GM10266 (cell line): ENCODE results near the gene KRT84.

Source experiments
- DNase-seq: peaks from one replicate; pipeline ENCODE4 v3.0.0; 2012; ENCODE audit errors: extremely low spot score
- CTCF ChIP-seq: IDR thresholded peaks from 2 replicates; pipeline ENCODE4 v1.5.1; 2012; ENCODE audit warnings: mild to moderate bottlenecking, low read depth; ENCODE audit not compliant: control insufficient read depth, insufficient read depth; ENCODE audit errors: missing control alignments

KRT84 gene

GRCh38 chr12:52395761-52396434, 10.4 kb upstream of the KRT84 start:
- TF ChIP-seq CTCF: no peak

DNA sequence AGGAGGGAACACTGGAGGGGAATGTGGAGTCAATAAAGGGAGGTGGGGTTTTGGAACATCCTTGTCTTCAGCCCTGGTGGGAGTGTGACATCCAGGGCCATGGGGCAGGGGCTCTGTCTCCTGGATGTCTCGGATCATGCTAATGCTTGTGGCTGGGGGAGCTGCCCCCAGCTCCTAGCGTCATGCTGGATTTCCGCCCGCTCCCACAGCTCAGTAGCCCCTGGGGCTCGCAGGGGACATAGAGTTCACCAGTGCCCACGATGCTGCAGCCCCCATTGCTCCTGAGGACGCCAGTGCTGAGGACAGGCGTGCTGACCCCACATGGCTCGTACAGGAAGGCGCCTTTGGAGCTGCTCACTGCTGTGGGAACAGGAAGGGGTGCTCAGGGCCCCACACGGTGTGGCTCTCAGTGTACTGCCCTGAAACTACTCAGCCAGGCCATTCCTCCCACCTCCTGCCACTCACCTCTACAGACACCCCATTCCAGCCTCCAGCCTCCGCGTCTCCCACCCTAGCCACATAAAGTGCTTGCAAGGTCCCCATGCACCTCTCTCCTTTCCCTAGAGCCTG, 9.5 kb upstream of the KRT84 start:
- no peak for DNase-seq
- TF ChIP-seq CTCF: no peak

More at GRCh38 chr12:52395761-52396434, 10.4 kb upstream of the KRT84 start:
- no peak for DNase-seq

- TF ChIP-seq CTCF: no peak
- no peak for DNase-seq
Measured at GRCh38 chr12:52392465-52393007, 7.1 kb upstream of the KRT84 start.

DNA sequence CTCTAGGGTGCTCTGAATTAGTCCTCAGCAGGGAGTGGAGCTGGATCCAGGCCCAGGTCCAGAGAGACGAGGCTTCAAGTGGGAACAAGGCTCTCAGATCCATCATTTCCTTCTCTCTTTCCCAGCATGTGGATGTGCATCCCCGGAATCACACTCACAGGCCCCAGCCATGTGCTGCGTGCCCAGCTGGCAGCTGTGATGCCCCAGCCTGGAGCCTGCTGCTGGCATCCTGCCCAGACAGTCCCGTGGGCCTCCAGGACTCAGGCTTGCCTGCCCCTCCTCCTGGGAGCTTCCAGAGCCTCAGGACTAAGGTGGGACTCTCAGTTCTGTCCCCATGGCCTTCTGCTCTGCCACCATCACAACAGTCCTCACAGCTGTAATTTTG, 6.2 kb upstream of the KRT84 start:
- no peak for DNase-seq
- TF ChIP-seq CTCF: no peak

GRCh38 chr12:52390739-52391617, 5.5 kb upstream of the KRT84 start:
- DNase-seq: no peak
- peak; percentile 41 for TF ChIP-seq CTCF

DNA sequence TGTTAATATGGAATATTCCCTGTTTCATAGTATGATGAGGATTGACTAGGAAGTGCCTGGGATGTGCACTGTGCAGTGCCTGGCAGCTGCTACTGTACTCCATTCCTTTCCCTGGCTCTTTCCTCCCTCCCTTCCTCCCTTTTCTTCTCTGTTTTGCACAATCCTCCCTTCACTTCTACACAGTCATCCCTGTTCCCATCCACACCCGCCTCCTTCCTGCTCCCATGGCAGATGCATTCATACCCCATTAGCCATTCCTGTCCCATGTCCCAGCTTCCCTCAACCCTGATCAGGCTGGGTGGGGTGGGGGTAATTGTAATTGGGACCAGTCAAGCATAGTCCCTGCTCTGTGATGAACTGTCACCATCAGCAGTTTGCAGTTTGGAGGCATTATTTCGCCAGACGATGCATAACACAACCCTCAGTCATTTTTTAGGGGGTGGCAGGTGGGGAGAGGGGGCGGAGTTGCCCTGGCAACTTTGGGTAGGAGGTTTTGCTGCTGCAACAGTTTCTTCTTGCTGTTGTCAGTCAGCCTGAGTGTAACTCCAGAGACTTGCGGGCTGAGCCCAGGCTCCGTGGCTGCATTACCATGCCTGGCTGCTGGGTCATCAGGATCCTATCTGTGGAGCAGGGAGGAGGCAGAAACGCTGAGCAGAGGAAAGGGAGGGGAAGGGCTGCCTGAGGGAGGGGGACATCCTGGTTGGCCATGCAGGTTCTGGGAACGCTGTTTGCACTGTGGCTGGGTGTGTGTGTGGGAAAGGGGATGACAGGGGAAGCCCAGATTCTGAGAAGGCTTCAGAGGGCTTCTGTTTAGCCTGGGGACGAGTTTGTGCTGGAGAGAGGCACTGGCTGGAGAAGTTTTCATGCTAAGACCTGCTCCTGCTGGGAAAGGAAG, 4.1 kb upstream of the KRT84 start:
- no peak for DNase-seq
- TF ChIP-seq CTCF: no peak
